HepG2 (cell line): ENCODE data around the gene ZC3H18. TPM values are rescaled to one million over a fixed set of nuclear protein-coding genes. Genes with fewer than 3 reads are reported as not detected.

Experiments used
- ARNT ChIP-seq: fragments of 450-650 bp; IDR thresholded peaks from 2 replicates; pipeline ENCODE4 v1.6.1; 2017
- ATM ChIP-seq: fragments of 450-650 bp; IDR thresholded peaks from 2 replicates; pipeline ENCODE4 v1.7.1; 2017; ENCODE audit warnings: mild to moderate bottlenecking, borderline replicate concordance
- E2F1 ChIP-seq: sonication (generic); formaldehyde crosslinking; IDR thresholded peaks from 2 replicates; pipeline ENCODE4 v1.5.0; 2020; ENCODE audit warnings: missing genetic modification reagents
- GATA4 ChIP-seq: sonication (generic); IDR thresholded peaks from 2 replicates; pipeline ENCODE4 v1.6.1; 2016; ENCODE audit warnings: antibody characterized with exemption, low read depth, borderline replicate concordance
- GTF3A ChIP-seq: sonication (generic); formaldehyde crosslinking; conservative IDR thresholded peaks from 2 replicates; pipeline ENCODE4 v1.4.0; 2020; ENCODE audit warnings: mild to moderate bottlenecking, missing genetic modification reagents
- HCFC1 ChIP-seq: fragments of 150-350 bp; IDR thresholded peaks from 2 replicates; pipeline ENCODE4 v1.6.1; 2014; ENCODE audit warnings: low read depth, low read length
- HDAC1 ChIP-seq: sonication (generic); formaldehyde crosslinking; IDR thresholded peaks from 2 replicates; pipeline ENCODE4 v1.5.1; 2020; ENCODE audit warnings: mild to moderate bottlenecking, missing genetic modification reagents
- HINFP ChIP-seq: sonication (generic); formaldehyde crosslinking; IDR thresholded peaks from 2 replicates; pipeline ENCODE4 v1.4.0; 2020; ENCODE audit warnings: low read depth, mild to moderate bottlenecking, missing genetic modification reagents
- HNF1B ChIP-seq: sonication (generic); formaldehyde crosslinking; IDR thresholded peaks from 2 replicates; pipeline ENCODE4 v1.5.1; 2020; ENCODE audit warnings: mild to moderate bottlenecking, moderate library complexity, missing genetic modification reagents
- KLF9 ChIP-seq: IDR thresholded peaks from 2 replicates; pipeline ENCODE4 v1.6.1; 2016; ENCODE audit warnings: low read depth
- NR1H2 ChIP-seq: sonication (generic); formaldehyde crosslinking; IDR thresholded peaks from 2 replicates; pipeline ENCODE4 v1.8.1; 2022; ENCODE audit warnings: low read depth, missing genetic modification reagents, borderline replicate concordance
- PCBP2 ChIP-seq: fragments of 200-400 bp; formaldehyde crosslinking; optimal IDR thresholded peaks from 2 replicates; pipeline ENCODE3; 2018; ENCODE audit warnings: low read length, low read depth; ENCODE audit not compliant: poor library complexity, severe bottlenecking
- STAT6 ChIP-seq: sonication (generic); formaldehyde crosslinking; IDR thresholded peaks from 2 replicates; pipeline ENCODE4 v1.4.0; 2020; ENCODE audit warnings: missing genetic modification reagents, mild to moderate bottlenecking, borderline replicate concordance
- ZBTB3 ChIP-seq: sonication (generic); formaldehyde crosslinking; IDR thresholded peaks from 2 replicates; pipeline ENCODE4 v1.4.0; 2020; ENCODE audit warnings: low read depth, mild to moderate bottlenecking, moderate library complexity, missing genetic modification reagents, borderline replicate concordance
- ZNF414 ChIP-seq: sonication (generic); formaldehyde crosslinking; IDR thresholded peaks from 2 replicates; pipeline ENCODE4 v1.5.0; 2020; ENCODE audit warnings: missing genetic modification reagents
- ZNF512 ChIP-seq: sonication (generic); formaldehyde crosslinking; IDR thresholded peaks from 2 replicates; pipeline ENCODE4 v1.4.0; 2020; ENCODE audit warnings: mild to moderate bottlenecking, missing genetic modification reagents
- ZNF549 ChIP-seq: sonication (generic); formaldehyde crosslinking; IDR thresholded peaks from 2 replicates; pipeline ENCODE4 v1.5.0; 2020; ENCODE audit warnings: missing genetic modification reagents
- ZNF768 ChIP-seq: sonication (generic); formaldehyde crosslinking; IDR thresholded peaks from 2 replicates; pipeline ENCODE4 v1.4.0; 2020; ENCODE audit warnings: missing genetic modification reagents
- ZNF777 ChIP-seq: sonication (generic); formaldehyde crosslinking; IDR thresholded peaks from 2 replicates; pipeline ENCODE4 v1.4.0; 2020; ENCODE audit warnings: missing genetic modification reagents
- ZNF83 ChIP-seq: sonication (generic); formaldehyde crosslinking; IDR thresholded peaks from 2 replicates; pipeline ENCODE4 v1.4.0; 2020; ENCODE audit warnings: missing genetic modification reagents, mild to moderate bottlenecking, borderline replicate concordance
- ZSCAN12 ChIP-seq: sonication (generic); formaldehyde crosslinking; IDR thresholded peaks from 2 replicates; pipeline ENCODE4 v1.9.0; 2021; ENCODE audit warnings: mild to moderate bottlenecking, missing genetic modification reagents
- polyA plus RNA-seq, 8 experiments: library from polyadenylated mRNA; depleted of rRNA in 3 of 8; stranded (reverse) in 7 of 8; unstranded in 1 of 8; fragments of >200 nt; fragmentation: Illumina TruSeq in 4 of 8; extraction: Trizol in 4 of 8; gene quantifications; 2 replicates each; pipeline versions ENCODE4 v1.2.1 to v1.2.3, GENCODE V29; 2011 to 2016; ENCODE audit warnings: low read depth in 4 of 8, missing spikeins in 1 of 8, mixed read lengths in 1 of 8; ENCODE audit not compliant: insufficient read depth in 1 of 8
- total RNA-seq, 5 experiments: library from RNA; depleted of rRNA; stranded (reverse); fragments of >200 nt; fragmentation: Illumina TruSeq; extraction: Trizol; gene quantifications; 2 replicates each; pipeline ENCODE4 v1.2.3, GENCODE V29; 2016; ENCODE audit warnings: low read depth in 1 of 5

The ZC3H18 gene
- total and polyA plus RNA-seq, 2 of the 13 experiments (the other 11 are each of a cell fraction or from before 2014, with no cell fraction given) = 11.2 to 27.4 TPM

- TF ChIP-seq ZNF549 (CRISPR knock-in tag) (0 out of 2 replicates have a peak, but pooled peaks have one; percentile 30), KLF9 (CRISPR knock-in tag) (no peak), ZBTB3 (CRISPR knock-in tag) (no peak), GATA4 (peak; percentile 50; the same call in 1 of the 2 replicates), STAT6 (CRISPR knock-in tag) (no peak), PCBP2 (no peak), HNF1B (CRISPR knock-in tag) (0 out of 2 replicates have a peak, but pooled peaks have one; percentile 4), NR1H2 (no peak), ATM (no peak), GTF3A (CRISPR knock-in tag) (no peak), HCFC1 (no peak), ZNF777 (CRISPR knock-in tag) (no peak), ZNF414 (no peak; the same call in 1 of the 2 replicates), ZSCAN12 (CRISPR knock-in tag) (0 out of 2 replicates have a peak, but pooled peaks have one; percentile 49), ZNF512 (CRISPR knock-in tag) (no peak), HDAC1 (CRISPR knock-in tag) (no peak), ARNT (no peak), ZNF768 (0 out of 2 replicates have a peak, but pooled peaks have one; percentile 17), HINFP (no peak), E2F1 (CRISPR knock-in tag) (peak; percentile 14; the same call in 1 of the 2 replicates), ZNF83 (CRISPR knock-in tag) (no peak)
Observed at GRCh38 chr16:88650749-88651275, 80.6 kb downstream of the ZC3H18 start, which contains the start of gene CYBA (continued).
